ENCODE data around the gene SLC19A3. TPM values are rescaled to one million over a fixed set of nuclear protein-coding genes. Genes with fewer than 3 reads are reported as not detected.

Gene SLC19A3
- 1 to 10 TPM in 2 of 4 donors, under 1 TPM in 2; 0.51 to 4.8 (median 1.5) TPM for total RNA-seq

- no peak for TF ChIP-seq CTCF (IDR thresholded peaks at IDR 0.05)
- no peak for TF ChIP-seq POLR2A (IDR thresholded peaks at IDR 0.05)
Measured at GRCh38 chr2:227717687-227718567, at the start of gene SLC19A3. Gene SLC19A3 (minus strand): TSS chr2:227718028. CDS start chr2:227702318, 15,710 bp downstream.

GRCh38 chr2:227766373-227766883 lies 48.6 kb upstream of the SLC19A3 start:
- peak; percentile 34 to 66 for DNase-seq
- TF ChIP-seq CTCF (IDR thresholded peaks at IDR 0.05): peak; percentile 59 to 75 (median 72)
- TF ChIP-seq POLR2A (IDR thresholded peaks at IDR 0.05): no peak
- Histone ChIP-seq H3K27ac (no peak overlapping the region), H3K4me1 (no peaks in the 10 kb centered on the region), H3K36me3 (no peaks in the 10 kb centered on the region), H3K27me3 (no peaks in the 10 kb centered on the region), H3K9me3 (no peaks in the 10 kb centered on the region), H3K4me3 (no peak overlapping the region)
- intact Hi-C loops (cut with DNase I; ENCODE audit: low total_unique reads): no loop called here

More at GRCh38 chr2:227717687-227718567, at the start of gene SLC19A3:
- intact Hi-C loops (cut with DNase I; ENCODE audit: low total_unique reads): no loop called here
- no peaks in the 10 kb centered on the region for H3K9me3 ChIP-seq
- no peaks in the 10 kb centered on the region for H3K4me1 ChIP-seq
- DNase-seq: peak; percentile 72 to 87
- H3K4me3 ChIP-seq: peak within 1 kb of the TSS; percentile 25 to 36
- H3K36me3 ChIP-seq: no peaks in the 10 kb centered on the region
- no peaks in the 10 kb centered on the region for H3K27me3 ChIP-seq
- peak within 1 kb of the TSS; percentile 32 to 39 for H3K27ac ChIP-seq

GRCh38 chr2:227765788-227766372 lies 48.1 kb upstream of the SLC19A3 start:
- intact Hi-C loops (cut with DNase I; ENCODE audit: low total_unique reads): no loop called here
- Histone ChIP-seq H3K9me3 (no peaks in the 10 kb centered on the region), H3K27ac (no peak overlapping the region), H3K4me1 (no peaks in the 10 kb centered on the region), H3K27me3 (no peaks in the 10 kb centered on the region), H3K36me3 (no peaks in the 10 kb centered on the region), H3K4me3 (no peak overlapping the region)
- TF ChIP-seq CTCF (IDR thresholded peaks at IDR 0.05) (no peak), POLR2A (IDR thresholded peaks at IDR 0.05) (no peak)
- DNase-seq: no peak

- TF ChIP-seq CTCF (IDR thresholded peaks at IDR 0.05): no peak
- TF ChIP-seq POLR2A (IDR thresholded peaks at IDR 0.05): no peak
- no peak for DNase-seq
Measured at GRCh38 chr2:227761740-227762476, 44.1 kb upstream of the SLC19A3 start.

More at GRCh38 chr2:227761740-227762476, 44.1 kb upstream of the SLC19A3 start:
- no peaks in the 10 kb centered on the region for H3K9me3 ChIP-seq
- H3K27ac ChIP-seq: no peak overlapping the region
- no peaks in the 10 kb centered on the region for H3K27me3 ChIP-seq
- no peaks in the 10 kb centered on the region for H3K36me3 ChIP-seq
- H3K4me1 ChIP-seq: no peaks in the 10 kb centered on the region
- intact Hi-C loops (cut with DNase I; ENCODE audit: low total_unique reads): no loop called here
- no peak overlapping the region for H3K4me3 ChIP-seq

Data from uterus (tissue), 4 donors.